PC-9 (cell line): ENCODE measurements around the gene DNAJC5. TPM values are rescaled to one million over a fixed set of nuclear protein-coding genes. Genes with fewer than 3 reads are reported as not detected.
A peak's percentile ranks its signal among the peaks of the same experiment; 100 is the strongest.

Experiments used
- BruUV-seq: library from RNA; stranded (reverse); fragments of 400-500 nt; replicated peaks from 2 replicates; lab custom pipeline; 2021; lab: Mats Ljungman, UMichigan
- CTCF ChIA-PET: fragments of 300-600 bp; sonication (Branson Sonifier 250); formaldehyde crosslinking; loops from one replicate; lab custom pipeline; 2022; ENCODE audit warnings: antibody characterized with exemption; lab: Charles Lee
- POLR2A ChIA-PET: fragments of 300-600 bp; sonication (Branson Sonifier 250); formaldehyde crosslinking; loops from one replicate; lab custom pipeline; 2022; ENCODE audit warnings: antibody characterized with exemption; ENCODE audit not compliant: unreplicated experiment; lab: Charles Lee
- DNase-seq, 2 experiments: peaks; one replicate each; pipeline versions ENCODE4 v3.0.0 to v3.0.0-alpha.2; 2015 to 2022; ENCODE audit warnings: mixed read lengths in 1 of 2
- H2AFZ ChIP-seq: fragments of 200-600 bp; sonication (generic); 2 replicates; pipeline ENCODE4 v1.8.1; 2017; ENCODE audit warnings: antibody characterized with exemption
- H3F3A ChIP-seq: fragments of 200-600 bp; sonication (generic); 2 replicates; pipeline ENCODE4 v1.8.1; 2017; ENCODE audit warnings: antibody characterized with exemption, mild to moderate bottlenecking, low read depth; ENCODE audit not compliant: insufficient read depth
- H3K27ac ChIP-seq: fragments of 200-600 bp; sonication (generic); 2 replicates; pipeline ENCODE4 v1.6.1; 2016; ENCODE audit warnings: mixed run types
- H3K27me3 ChIP-seq: fragments of 200-600 bp; sonication (generic); 2 replicates; pipeline ENCODE4 v1.6.1; 2016; ENCODE audit warnings: low read depth, mixed run types; ENCODE audit not compliant: insufficient read depth
- H3K36me3 ChIP-seq: fragments of 200-600 bp; sonication (generic); 2 replicates; pipeline ENCODE4 v1.6.1; 2016; ENCODE audit warnings: low read depth, mixed run types
- H3K4me1 ChIP-seq: fragments of 200-600 bp; sonication (generic); replicated peaks from 2 replicates; pipeline ENCODE4 v1.6.1; 2016; ENCODE audit warnings: mixed run types; ENCODE audit not compliant: insufficient read depth
- H3K4me2 ChIP-seq: fragments of 200-600 bp; sonication (generic); 2 replicates; pipeline ENCODE4 v1.6.1; 2017; ENCODE audit warnings: mixed run types
- H3K4me3 ChIP-seq: fragments of 200-600 bp; sonication (generic); 2 replicates; pipeline ENCODE4 v1.6.1; 2016; ENCODE audit warnings: mixed run types
- H3K79me2 ChIP-seq: fragments of 200-600 bp; sonication (generic); 2 replicates; pipeline ENCODE4 v1.6.1; 2017; ENCODE audit warnings: low read depth, mixed run types
- H3K9me2 ChIP-seq: fragments of 200-600 bp; sonication (generic); 2 replicates; pipeline ENCODE4 v1.8.1; 2017; ENCODE audit warnings: mild to moderate bottlenecking; ENCODE audit not compliant: insufficient read depth
- H3K9me3 ChIP-seq: fragments of 200-600 bp; sonication (generic); 2 replicates; pipeline ENCODE4 v1.8.1; 2016; ENCODE audit warnings: low read depth; ENCODE audit not compliant: insufficient read depth
- H4K20me1 ChIP-seq: fragments of 200-600 bp; sonication (generic); 2 replicates; pipeline ENCODE4 v1.8.1; 2017; ENCODE audit not compliant: insufficient read depth
- EZH2 ChIP-seq: fragments of 200-600 bp; sonication (generic); IDR thresholded peaks from 2 replicates; pipeline ENCODE4 v1.8.0; 2017; ENCODE audit warnings: antibody characterized with exemption, low read depth
- intact Hi-C: fragments of 100-400 bp; cut with micrococcal nuclease; formaldehyde crosslinking; loops from one replicate; pipeline ENCODE4 v1.10.0; 2022; ENCODE audit not compliant: unreplicated experiment
- total RNA-seq: library from RNA; stranded (reverse); gene quantifications from 2 replicates; pipeline ENCODE4 v1.2.3, GENCODE V29; 2021
- TF ChIP-seq, protein P1 (sequence below): fragments of 200-600 bp; sonication (generic); conservative IDR thresholded peaks from 2 replicates; pipeline ENCODE4 v1.6.1; 2017; ENCODE audit warnings: mixed run types, antibody characterized with exemption, mild to moderate bottlenecking, moderate library complexity

Gene DNAJC5
- total RNA-seq, 1 experiment from 2014 or later: 48.1 TPM

DNA sequence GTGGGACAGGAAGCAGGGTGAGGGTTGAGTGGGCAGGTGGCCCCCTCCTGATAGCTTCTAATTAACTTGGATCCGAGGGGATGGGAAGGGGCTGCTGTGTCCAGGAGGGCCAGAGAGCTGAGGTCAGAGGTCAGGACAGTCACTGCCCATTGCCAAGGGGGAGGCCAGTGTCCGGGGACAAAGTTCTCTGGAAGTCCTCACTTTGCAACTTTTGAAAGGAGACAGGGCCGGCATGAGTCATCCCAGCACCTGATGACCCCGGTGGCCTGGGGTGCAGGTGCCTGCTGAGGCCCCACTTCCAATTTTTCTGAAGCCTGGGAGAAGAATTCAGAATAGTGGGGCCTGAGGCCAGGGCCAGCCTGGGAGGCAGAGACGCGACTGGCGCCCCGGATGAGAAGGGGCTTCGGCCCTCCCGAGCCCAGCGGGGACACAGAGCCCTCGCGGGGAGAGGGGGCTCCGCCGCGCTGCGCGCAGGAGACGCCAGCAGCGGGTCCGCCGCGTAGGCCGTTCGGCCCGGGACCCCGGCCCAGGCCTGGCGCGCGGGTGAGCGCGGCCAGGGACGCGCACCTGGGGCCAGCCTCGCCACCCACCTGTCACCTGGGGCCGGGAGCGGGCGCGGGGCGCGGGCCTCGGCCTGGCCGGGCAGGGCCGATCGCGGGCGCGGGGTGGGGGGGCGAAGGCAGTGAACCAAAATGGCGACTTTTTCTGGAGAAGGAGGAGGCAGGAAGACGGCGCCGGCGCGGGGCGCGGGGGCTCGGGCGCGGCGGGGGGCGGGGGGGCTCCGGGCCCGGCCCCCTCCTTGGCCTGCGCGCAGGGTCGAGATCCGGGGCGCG, 74.2 kb downstream of the DNAJC5 start:
- peak overlapping the region; percentile 64 for H3K4me3 ChIP-seq
- H3K4me2 ChIP-seq: peak overlapping the region; percentile 89
- H3K27ac ChIP-seq: no peak overlapping the region
- peaks cover 11% of the 10 kb centered on the region; the same call in 1 of the 2 replicates for H3K36me3 ChIP-seq
- H4K20me1 ChIP-seq: peaks cover 5% of the 10 kb centered on the region; the same call in 1 of the 2 replicates
- H3K27me3 ChIP-seq: no peaks in the 10 kb centered on the region
- H2AFZ ChIP-seq: 0 out of 2 replicates have a peak overlapping the region, but pooled peaks have one; percentile 72
- POLR2A ChIA-PET: no interaction called here
- H3K4me1 ChIP-seq: peaks cover 11% of the 10 kb centered on the region
- TF ChIP-seq, protein P1, sequence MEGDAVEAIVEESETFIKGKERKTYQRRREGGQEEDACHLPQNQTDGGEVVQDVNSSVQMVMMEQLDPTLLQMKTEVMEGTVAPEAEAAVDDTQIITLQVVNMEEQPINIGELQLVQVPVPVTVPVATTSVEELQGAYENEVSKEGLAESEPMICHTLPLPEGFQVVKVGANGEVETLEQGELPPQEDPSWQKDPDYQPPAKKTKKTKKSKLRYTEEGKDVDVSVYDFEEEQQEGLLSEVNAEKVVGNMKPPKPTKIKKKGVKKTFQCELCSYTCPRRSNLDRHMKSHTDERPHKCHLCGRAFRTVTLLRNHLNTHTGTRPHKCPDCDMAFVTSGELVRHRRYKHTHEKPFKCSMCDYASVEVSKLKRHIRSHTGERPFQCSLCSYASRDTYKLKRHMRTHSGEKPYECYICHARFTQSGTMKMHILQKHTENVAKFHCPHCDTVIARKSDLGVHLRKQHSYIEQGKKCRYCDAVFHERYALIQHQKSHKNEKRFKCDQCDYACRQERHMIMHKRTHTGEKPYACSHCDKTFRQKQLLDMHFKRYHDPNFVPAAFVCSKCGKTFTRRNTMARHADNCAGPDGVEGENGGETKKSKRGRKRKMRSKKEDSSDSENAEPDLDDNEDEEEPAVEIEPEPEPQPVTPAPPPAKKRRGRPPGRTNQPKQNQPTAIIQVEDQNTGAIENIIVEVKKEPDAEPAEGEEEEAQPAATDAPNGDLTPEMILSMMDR: no peak
- TF ChIP-seq EZH2: no peak
- CTCF ChIA-PET: interaction anchor here (0.5 kb wide), 1 partner anchor 54 kb away, joined by 4 read pairs; no protein-coding TSS in a partner anchor
- H3K79me2 ChIP-seq: peaks cover 20% of the 10 kb centered on the region
- intact Hi-C loops: no loop called here
- peaks cover 25% of the 10 kb centered on the region for H3F3A ChIP-seq
- TSS peak; percentile 40 for BruUV-seq
- H3K9me2 ChIP-seq: no peaks in the 10 kb centered on the region
- DNase-seq: peak; percentile 28 to 32
- H3K9me3 ChIP-seq: no peaks in the 10 kb centered on the region

DNA sequence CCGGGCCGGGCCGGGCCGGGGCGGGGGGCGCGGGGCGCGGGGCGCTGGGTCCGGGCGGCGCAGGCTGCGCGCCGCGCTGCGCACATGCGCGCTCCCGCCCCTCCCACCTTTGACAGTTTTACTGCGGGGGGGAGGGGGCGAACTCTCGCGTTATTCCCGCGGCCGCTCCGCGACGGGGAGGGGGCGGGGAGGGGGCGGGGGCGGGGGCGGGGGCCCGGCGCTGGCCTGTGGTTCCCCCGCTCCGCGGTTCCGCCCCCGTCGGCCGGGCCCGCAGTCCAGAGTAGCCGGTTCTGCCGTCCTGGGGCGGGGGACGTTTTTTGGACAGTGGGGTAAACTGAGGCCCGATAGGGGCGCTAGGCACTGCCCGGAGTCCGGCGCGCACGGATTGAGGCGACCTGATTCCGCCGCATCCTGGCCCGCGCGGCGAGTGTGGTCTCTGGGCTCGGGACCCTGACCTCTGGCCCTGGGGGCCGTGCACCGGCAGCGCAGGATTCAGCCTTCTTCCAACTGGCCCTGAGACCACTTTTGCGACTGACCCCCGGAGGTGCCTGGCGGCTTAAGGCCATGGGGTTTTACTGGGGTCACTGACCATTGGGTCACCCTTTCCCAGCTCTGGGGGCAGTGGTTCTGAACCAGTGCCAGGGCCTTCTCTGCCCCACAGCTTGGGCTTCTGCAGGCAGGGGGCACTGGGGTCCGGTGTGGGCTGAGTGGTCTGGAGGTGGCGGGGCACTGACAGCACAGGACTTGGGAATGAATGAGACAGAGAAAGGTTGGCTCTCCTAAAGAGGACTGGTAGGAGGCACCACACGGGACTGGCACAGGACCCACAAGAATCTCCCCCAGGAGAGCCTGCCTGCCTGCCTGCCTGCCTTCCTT, 75.2 kb downstream of the DNAJC5 start, which contains the start of gene ZNF512B:
ZNF512B (minus strand) TSS at position 93 of the 876 bp plus-strand sequence. CDS start 1,980 bp downstream, outside the sequence.
- Histone ChIP-seq H3F3A (peaks cover 33% of the 10 kb centered on the region), H3K27me3 (no peaks in the 10 kb centered on the region), H3K27ac (no peak within 1 kb of the TSS), H4K20me1 (peaks cover 5% of the 10 kb centered on the region; the same call in 1 of the 2 replicates), H3K9me2 (no peaks in the 10 kb centered on the region), H3K4me1 (peaks cover 11% of the 10 kb centered on the region), H2AFZ (peak within 1 kb of the TSS; percentile 75), H3K4me3 (peak within 1 kb of the TSS; percentile 75), H3K79me2 (peaks cover 20% of the 10 kb centered on the region), H3K4me2 (peak within 1 kb of the TSS; percentile 90), H3K36me3 (peaks cover 11% of the 10 kb centered on the region; the same call in 1 of the 2 replicates), H3K9me3 (no peaks in the 10 kb centered on the region)
- no TSS peak for BruUV-seq
- DNase-seq: peak; percentile 28 to 75
- ChIA-PET CTCF (no interaction called here), POLR2A (no interaction called here)
- intact Hi-C loops: loop anchor here (5.0 kb wide), 3 partner anchors 152 to 533 kb away; partner anchors contain the start of genes ARFRP1 and ZGPAT
- TF ChIP-seq, protein P1: no peak
- no peak for TF ChIP-seq EZH2
